GM19328 (cell line): ENCODE results near the gene MRPL34.
A peak's percentile ranks its signal among the peaks of the same experiment; 100 is the strongest.
"Not testable (repeated sequence)": the region's sequence is repeated elsewhere in the genome, so short reads cannot be mapped to it uniquely, and the experiment has no call there.

Experiments used
- ATAC-seq: cut with Tn5 transposase; IDR thresholded peaks from one replicate; pipeline ENCODE4 v1.9.1; 2021; ENCODE audit warnings: mild to moderate bottlenecking, moderate library complexity; ENCODE audit not compliant: unreplicated experiment

The MRPL34 gene

DNA sequence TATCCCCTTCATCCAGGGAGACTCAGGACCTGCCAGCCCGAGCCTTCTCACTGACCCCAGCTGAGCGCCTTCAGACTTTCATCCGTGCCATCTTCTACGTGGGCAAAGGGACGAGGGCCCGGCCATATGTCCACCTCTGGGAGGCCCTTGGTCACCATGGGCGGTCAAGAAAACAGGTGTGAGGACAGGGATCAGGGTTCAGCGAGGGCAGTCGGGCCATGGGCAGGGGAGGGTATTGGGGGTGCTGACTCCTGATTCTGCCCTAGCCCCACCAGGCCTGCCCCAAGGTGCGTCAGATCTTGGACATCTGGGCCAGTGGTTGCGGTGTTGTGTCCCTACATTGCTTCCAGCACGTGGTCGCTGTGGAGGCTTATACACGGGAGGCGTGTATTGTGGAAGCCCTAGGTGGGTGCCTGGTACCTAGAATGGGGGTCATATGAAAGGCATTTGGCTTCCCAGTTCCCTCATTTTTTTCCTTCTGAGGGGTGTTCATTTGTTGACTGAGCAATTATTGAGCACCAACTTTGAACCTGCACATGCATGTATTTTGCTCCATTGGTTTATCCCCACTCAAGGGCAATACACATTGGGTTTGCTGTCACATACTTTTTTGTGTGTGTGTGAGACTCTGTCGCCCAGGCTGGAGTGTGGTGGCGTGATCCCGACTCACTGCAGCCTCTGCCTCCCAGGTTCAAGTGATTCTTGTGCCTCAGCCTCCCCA, 20.1 kb upstream of the MRPL34 start:
- ATAC-seq = no peak

DNA sequence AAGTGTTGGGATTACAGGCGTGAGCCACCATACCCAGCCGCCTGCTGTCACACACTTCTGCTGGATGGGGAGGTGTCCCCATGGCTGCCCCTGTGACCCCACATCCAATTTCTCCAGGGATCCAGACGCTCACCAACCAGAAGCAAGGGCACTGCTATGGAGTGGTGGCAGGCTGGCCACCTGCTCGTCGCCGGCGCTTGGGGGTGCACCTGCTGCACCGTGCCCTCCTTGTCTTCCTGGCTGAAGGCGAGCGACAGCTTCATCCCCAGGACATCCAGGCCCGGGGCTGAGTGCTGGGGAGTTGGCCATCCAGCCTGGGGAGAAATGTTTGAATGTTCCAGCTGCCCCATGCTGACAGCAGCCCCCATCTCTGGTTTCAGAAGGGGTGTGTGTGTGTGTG, 19.4 kb upstream of the MRPL34 start:
- ATAC-seq = no peak

GRCh38 chr19:17286752-17287151, 18.9 kb upstream of the MRPL34 start:
- ATAC-seq = no peak

GRCh38 chr19:17289489-17289888, 16.2 kb upstream of the MRPL34 start:
- no peak for ATAC-seq

DNA sequence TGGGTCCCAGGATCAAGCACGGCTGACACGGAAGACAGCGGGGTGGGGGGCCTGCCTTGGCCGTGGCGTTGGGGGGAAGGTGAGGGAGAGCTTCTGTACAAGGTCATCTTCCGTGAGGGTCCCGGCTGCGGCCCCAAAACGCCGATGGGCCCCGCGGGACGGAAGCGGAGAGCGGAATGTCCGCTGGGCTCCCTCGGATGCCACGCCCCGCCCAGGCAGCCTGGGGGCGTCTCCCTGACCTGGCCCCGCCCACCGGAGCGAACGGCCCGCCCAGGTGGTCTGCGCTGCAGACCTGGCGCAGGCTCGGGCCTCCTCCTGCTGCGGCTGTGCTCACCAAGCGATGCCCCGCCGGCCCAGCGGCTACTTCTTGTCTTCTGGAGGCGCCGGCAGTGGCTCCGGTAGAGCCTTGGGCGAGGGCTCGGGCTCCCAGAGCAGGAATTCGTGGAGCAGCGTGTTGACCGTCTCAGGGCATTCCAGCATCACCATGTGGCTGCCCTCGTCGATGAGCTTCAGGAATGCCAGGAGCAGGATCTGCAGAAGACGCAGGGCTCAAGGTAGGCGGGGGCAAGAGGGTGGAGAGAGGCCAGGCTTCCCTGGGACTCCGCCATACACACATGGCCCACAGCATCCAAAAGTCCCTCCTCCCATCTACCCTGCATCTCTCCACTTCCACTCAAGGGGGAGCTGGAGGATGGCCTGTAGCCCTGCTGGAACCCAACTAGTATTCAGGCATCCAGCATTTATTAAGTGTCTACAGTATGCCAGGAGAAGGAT, 13.2 kb upstream of the MRPL34 start:
- ATAC-seq = peak; percentile 78

GRCh38 chr19:17293605-17294004, 12.1 kb upstream of the MRPL34 start:
- no peak for ATAC-seq

GRCh38 chr19:17294051-17294891, 11.4 kb upstream of the MRPL34 start:
- no peak for ATAC-seq

DNA sequence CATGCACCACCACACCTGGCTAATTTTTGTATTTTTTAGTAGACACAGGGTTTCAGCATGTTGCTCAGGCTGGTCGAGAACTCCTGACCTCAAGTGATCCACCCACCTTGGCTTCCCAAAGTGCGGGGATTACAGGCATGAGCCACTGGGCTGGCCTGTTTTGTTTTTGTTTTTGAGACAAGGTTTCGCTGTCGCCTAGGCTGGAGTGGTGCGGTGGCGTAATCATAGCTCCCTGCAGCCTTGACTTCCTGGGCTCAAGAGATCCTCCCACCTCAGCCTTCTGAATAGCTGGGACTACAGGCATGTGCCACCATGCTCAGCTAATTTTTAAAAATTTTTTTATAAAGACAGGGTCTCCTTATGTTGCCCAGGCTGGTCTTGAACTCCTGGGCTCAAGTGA, 10.1 kb upstream of the MRPL34 start:
- not testable (repeated sequence) for ATAC-seq

DNA sequence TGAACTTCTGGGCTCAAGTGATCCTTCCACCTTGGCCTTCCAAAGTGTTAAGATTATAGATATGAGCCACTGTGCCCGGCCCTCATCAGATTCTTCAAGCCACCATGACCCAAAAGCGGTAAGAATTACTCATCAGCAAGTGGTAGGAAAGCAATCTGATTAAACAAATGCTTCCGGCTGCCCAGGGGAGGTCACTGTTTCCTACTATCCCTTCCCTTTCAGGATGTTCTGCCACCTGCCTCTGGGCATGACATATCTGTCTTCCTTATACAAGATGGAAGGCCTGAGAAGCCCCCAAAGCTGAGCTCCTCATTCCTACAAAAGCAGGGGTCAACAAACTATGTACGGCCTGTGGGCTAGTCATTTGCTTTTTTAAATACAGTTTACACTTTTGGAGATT, 9.4 kb upstream of the MRPL34 start:
- ATAC-seq = no peak

GRCh38 chr19:17296976-17297375, 8.7 kb upstream of the MRPL34 start:
- no peak for ATAC-seq

GRCh38 chr19:17300992-17301619, 4.6 kb upstream of the MRPL34 start:
- no peak for ATAC-seq

DNA sequence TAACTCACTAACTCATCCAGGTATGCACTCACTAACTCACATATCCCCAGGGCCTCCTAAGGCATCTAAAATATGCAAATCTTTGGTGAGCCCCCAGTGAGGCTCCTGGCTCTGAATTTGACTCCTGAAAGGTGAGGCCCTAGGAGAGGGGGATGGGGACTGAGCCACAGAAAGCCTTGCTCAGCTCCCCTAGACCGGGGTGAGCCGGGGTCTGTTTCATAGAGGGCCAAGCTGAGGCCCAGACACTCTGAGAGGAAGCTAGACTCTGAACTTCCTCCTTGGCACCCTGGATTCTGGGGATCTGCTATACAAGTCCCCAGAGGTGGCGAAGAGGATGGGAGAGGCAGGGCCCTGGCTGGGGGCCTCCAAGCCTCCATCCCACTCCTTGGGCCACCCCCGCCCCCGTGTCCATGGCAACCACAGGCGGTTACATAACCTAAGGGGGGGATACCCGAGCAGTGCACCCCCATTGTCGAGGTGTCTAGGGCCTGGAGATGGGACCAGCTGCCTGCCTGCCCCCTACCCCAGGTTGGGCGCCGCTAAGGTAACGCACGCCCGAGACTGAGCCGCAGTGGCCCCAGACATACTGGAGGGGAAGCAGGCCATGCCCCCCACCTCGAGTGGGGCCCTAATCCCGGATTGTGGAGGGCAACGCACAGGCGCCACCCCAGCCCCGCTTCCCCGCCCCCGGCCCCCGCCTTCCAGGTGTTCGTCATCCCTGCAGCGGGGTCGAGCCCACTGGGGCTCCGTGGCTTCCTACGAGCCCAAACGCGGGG, 3.1 kb upstream of the MRPL34 start:
- ATAC-seq = no peak

- ATAC-seq = no peak
Measured at GRCh38 chr19:17303167-17303939, 2.3 kb upstream of the MRPL34 start, which contains the start of gene ABHD8. Gene ABHD8 (minus strand): TSS chr19:17303425. CDS start chr19:17301616, 1,809 bp downstream.

- ATAC-seq = no peak
Measured at GRCh38 chr19:17303940-17304267, 1.8 kb upstream of the MRPL34 start.

DNA sequence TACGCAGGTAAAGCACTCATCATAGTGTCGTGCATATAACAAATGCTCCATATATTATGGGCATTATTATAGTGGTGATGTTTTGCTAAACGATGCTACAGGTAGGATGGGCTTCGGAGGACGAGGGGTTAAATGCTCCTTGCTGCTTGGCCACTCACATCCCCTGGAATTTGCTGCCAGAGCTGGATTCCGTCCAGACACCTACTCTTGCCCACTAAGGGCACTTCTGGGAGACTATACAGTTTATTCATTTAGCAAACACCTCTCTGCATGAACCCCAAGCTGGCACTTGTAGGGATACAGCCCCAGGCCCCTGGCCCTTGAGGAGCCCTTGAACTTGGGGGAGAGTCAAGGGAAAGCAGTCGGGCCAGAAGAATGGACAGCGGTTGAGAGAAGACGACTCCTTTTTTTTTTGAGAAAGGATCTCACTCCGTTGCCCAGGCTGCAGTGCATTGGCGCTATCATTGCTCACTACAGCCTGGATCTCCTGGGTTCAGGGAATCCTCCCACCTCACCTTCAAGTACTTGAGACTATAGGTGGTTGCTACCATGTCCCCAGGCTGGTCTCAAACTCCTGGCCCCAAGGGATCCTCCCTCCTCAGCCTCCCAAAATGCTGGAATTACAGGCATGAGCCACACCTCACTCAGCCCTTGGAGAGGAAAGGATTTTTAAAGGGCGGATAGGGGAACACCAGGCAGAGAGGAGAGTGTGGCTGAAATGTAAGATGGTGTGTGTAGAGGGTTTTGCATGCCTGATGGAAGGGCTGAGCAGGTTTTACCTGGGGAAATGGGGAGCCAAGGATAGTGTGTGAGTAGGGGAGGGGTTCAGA, 1.1 kb upstream of the MRPL34 start:
- no peak for ATAC-seq

- no peak for ATAC-seq
Measured at GRCh38 chr19:17305216-17305516, 506 bp upstream of the MRPL34 start.

DNA sequence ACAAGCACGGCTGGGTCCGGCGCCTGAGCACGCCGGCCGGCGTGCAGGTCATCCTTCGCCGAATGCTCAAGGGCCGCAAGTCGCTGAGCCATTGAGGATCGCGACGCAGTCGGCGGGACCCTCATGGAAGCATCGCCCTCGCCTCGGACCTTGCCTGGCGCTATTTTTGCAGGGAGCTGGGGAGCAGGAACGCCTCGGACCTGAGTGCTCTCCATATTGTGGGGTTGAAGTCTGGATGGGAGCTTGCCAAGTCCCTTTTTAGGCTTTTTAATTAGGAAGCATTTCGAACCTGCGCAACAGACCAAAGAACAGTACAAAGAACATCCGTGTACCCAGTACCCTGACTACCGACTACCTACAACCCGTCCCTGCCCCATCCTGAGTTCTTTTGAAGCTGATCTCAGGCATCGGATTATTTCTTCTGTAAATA, 628 bp downstream of the MRPL34 start:
- ATAC-seq = no peak

GRCh38 chr19:17307876-17308377, 2.3 kb downstream of the MRPL34 start:
- no peak for ATAC-seq
